Lower lobe of right lung (tissue), 2 donors: ENCODE results near the gene KCNJ10. TPM values are rescaled to one million over a fixed set of nuclear protein-coding genes. Genes with fewer than 3 reads are reported as not detected.

ENCODE experiments used
- ATAC-seq, 2 donors: fragments of 200-7000 bp; cut with Tn5 transposase; one replicate each; pipeline ENCODE4 v1.9.1; 2020 to 2022; ENCODE audit warnings: mild to moderate bottlenecking in 2 of 2, moderate library complexity in 2 of 2
- DNase-seq: peaks from one replicate; pipeline ENCODE4 v3.0.0-alpha.2; 2020
- H3K27ac ChIP-seq: fragments of 200-600 bp; one replicate; pipeline ENCODE4 v1.8.0; 2022
- H3K27me3 ChIP-seq: fragments of 200-600 bp; one replicate; pipeline ENCODE4 v1.8.0; 2022; ENCODE audit warnings: low read depth
- H3K36me3 ChIP-seq: fragments of 200-600 bp; one replicate; pipeline ENCODE4 v1.8.0; 2022; ENCODE audit warnings: mild to moderate bottlenecking
- H3K4me1 ChIP-seq: fragments of 200-600 bp; one replicate; pipeline ENCODE4 v1.8.0; 2022
- H3K4me3 ChIP-seq: fragments of 200-600 bp; one replicate; pipeline ENCODE4 v1.8.0; 2022; ENCODE audit warnings: mild to moderate bottlenecking
- H3K9me3 ChIP-seq: fragments of 200-600 bp; one replicate; pipeline ENCODE4 v1.8.0; 2022
- CTCF ChIP-seq: fragments of 200-600 bp; IDR thresholded peaks from one replicate; pipeline ENCODE4 v1.8.0; 2022; ENCODE audit warnings: antibody characterized with exemption, mild to moderate bottlenecking
- intact Hi-C: fragments of 100-400 bp; cut with DNase I; formaldehyde crosslinking; loops from one replicate; pipeline ENCODE4 v1.11.0; 2022
- total RNA-seq: library from RNA; stranded (reverse); fragmentation: NEBNext Ultra II Directional; extraction: Animal tissue kit (Norgen Biotek cat#: 25700); gene quantifications from one replicate; pipeline ENCODE4 v1.2.1, GENCODE V29; 2021
- donor health status: DM: no; HTN: yes; CAD: no; lungs with severe emphysema.

The KCNJ10 gene
- total RNA-seq, 1 donor from 2014 or later, result 0.15 TPM

GRCh38 chr1:160094806-160095205 lies 24.8 kb upstream of the KCNJ10 start:
- peaks cover 49% of the 10 kb centered on the region for H3K36me3 ChIP-seq
- H3K27ac ChIP-seq, result no peak overlapping the region
- intact Hi-C loops, result no loop called here
- H3K4me3 ChIP-seq, result no peak overlapping the region
- H3K9me3 ChIP-seq, result no peaks in the 10 kb centered on the region
- TF ChIP-seq CTCF, result no peak
- peaks cover 31% of the 10 kb centered on the region for H3K4me1 ChIP-seq
- no peak for ATAC-seq
- no peaks in the 10 kb centered on the region for H3K27me3 ChIP-seq
- DNase-seq, result no peak

GRCh38 chr1:160094291-160094625 lies 24.3 kb upstream of the KCNJ10 start:
- Histone ChIP-seq H3K27ac (no peak overlapping the region), H3K27me3 (no peaks in the 10 kb centered on the region), H3K4me3 (no peak overlapping the region), H3K36me3 (peaks cover 51% of the 10 kb centered on the region), H3K9me3 (no peaks in the 10 kb centered on the region), H3K4me1 (peaks cover 25% of the 10 kb centered on the region)
- intact Hi-C loops, result no loop called here
- TF ChIP-seq CTCF, result no peak
- ATAC-seq (no peak), DNase-seq (no peak)

GRCh38 chr1:160093624-160094290 lies 23.8 kb upstream of the KCNJ10 start:
- peaks cover 24% of the 10 kb centered on the region for H3K4me1 ChIP-seq
- intact Hi-C loops, result no loop called here
- ATAC-seq, result no peak
- no peak overlapping the region for H3K27ac ChIP-seq
- no peak for DNase-seq
- no peak for TF ChIP-seq CTCF
- no peak overlapping the region for H3K4me3 ChIP-seq
- H3K36me3 ChIP-seq, result peaks cover 56% of the 10 kb centered on the region
- no peaks in the 10 kb centered on the region for H3K27me3 ChIP-seq
- H3K9me3 ChIP-seq, result no peaks in the 10 kb centered on the region

GRCh38 chr1:160093069-160093395 lies 23.1 kb upstream of the KCNJ10 start:
- Histone ChIP-seq H3K4me1 (peaks cover 24% of the 10 kb centered on the region), H3K27me3 (no peaks in the 10 kb centered on the region), H3K36me3 (peaks cover 63% of the 10 kb centered on the region), H3K4me3 (no peak overlapping the region), H3K9me3 (no peaks in the 10 kb centered on the region), H3K27ac (no peak overlapping the region)
- intact Hi-C loops, result no loop called here
- no peak for TF ChIP-seq CTCF
- DNase-seq (no peak), ATAC-seq (no peak)

GRCh38 chr1:160092366-160093068 lies 22.6 kb upstream of the KCNJ10 start:
- no peak for ATAC-seq
- DNase-seq, result no peak
- Histone ChIP-seq H3K4me3 (no peak overlapping the region), H3K9me3 (no peaks in the 10 kb centered on the region), H3K36me3 (peaks cover 66% of the 10 kb centered on the region), H3K27ac (no peak overlapping the region), H3K27me3 (no peaks in the 10 kb centered on the region), H3K4me1 (peaks cover 19% of the 10 kb centered on the region)
- TF ChIP-seq CTCF, result no peak
- intact Hi-C loops, result no loop called here
